HG02981 (cell line): ENCODE results near the gene VGF.

Source experiments
- ATAC-seq: cut with Tn5 transposase; IDR thresholded peaks from one replicate; pipeline ENCODE4 v1.9.1; 2021; ENCODE audit warnings: mild to moderate bottlenecking, moderate library complexity; ENCODE audit not compliant: unreplicated experiment

Gene VGF

DNA sequence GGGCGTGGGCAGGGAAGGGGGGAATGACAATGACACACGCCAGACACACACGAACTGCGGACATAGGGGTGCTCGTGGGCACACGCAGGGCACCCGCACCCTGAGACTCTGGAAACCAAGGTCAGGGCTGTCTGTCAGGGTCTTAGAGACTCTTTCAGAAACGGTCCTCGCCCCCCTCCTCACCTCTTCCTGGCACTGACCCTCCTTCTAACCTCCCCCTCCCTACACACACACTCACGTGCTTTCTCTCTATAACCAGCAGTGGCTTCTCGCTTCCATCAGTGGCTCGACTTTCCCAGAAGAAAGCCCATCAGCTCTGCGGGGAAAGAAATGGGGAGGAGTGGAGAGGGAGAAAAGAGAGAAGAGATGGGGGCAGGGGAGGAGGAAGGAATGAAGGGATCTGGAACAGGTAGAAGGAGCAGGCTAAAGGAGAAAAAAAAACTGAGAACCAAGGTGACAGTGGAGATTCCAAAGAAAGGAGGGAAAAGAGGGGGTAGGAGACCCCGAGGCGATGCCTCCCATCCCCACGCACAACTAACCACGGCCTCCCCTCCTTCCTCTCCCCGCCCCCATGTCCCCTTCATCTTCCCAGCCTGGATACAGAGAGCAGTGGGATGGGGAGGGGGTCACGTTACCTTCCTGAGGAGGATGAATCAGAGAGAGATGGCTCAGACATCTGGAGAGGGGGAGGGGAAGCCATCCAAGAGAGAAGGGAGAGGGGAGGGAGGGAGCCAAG, 1.7 kb upstream of the VGF start:
- ATAC-seq, result no peak

DNA sequence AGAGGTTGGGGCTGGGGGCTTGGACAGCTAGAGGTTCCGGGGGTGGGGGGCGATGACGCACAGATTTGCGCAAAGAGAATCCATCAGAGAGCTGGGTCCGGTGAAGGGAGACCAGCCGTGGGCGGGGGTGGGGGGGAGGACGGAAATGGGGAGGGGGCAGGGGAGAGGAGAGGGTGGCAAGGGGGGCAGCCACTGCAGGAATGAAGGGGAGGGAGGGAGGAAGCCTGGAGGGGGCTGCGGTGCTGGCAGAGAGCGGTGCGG, 1.2 kb upstream of the VGF start:
- no peak for ATAC-seq

DNA sequence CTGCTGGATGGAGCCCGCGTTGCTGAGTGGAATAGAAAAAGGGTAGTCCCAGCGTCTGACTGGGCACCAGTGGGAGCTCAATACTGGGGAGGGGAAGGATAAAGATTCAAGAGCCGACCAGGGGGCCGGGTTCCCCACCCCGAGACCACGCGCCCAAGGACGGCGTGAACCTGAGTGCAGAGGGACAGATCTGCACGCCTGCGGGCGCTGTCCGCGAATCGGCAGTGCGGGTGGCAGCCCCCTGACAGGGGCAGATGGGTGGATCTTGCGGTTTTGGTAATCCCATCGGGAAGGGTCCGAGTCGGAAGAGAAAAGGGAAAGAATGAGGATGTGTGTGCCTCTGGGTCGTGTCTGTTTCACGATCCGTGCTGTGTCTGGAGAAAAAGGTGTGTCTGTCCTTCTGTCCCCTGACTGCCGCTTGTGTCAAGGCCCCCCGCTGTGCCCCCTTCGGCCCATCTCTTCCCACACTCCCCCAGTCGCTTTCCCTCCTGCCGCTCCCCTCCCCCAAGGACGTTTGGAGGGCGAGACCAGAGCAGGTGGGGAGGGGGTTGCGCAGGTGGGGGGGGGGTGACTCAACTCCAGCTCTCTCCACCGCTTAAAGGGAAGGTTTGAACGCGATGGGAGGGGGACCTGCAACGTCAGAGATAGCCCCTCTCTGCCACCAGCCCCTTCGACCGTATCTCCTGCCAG, 734 bp upstream of the VGF start:
- no peak for ATAC-seq

DNA sequence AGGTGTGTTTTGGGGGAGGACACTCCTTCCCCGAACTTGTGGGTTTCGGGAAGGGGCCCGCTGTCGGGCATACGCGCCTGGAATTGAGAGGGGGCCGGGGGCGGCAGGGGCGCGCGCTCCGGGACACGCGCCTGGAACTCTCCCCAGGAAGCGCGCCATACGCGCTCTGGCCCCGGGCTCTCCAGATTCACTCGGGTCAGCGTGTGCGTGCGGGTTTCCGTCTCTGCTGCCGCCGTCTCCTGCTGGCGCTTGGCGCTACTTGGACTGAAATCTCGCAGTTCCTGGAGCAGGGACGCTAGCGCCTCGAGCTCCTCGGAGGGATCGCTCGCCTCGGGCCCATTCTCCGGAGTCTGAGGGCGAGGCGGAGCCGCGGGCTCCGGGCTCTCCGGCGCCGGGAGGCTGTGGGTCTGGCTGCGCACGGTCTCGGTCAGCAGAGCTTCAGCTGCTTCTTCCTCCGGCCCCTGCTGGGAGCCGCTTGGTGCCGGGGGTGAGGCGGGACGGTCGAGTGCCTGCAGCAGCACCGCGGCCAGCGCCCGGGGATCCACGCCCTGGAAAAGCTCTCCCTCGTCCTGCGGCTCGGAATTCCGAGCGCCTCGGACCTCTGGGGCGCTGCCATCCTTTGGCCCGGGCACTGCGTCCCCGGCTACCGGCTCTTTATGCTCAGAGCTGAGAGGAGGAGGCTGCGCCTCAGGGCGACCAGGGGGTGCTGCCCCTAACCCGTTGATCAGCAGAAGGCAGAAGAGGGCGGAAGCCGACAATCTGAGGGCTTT, 1.1 kb downstream of the VGF start:
- no peak for ATAC-seq

DNA sequence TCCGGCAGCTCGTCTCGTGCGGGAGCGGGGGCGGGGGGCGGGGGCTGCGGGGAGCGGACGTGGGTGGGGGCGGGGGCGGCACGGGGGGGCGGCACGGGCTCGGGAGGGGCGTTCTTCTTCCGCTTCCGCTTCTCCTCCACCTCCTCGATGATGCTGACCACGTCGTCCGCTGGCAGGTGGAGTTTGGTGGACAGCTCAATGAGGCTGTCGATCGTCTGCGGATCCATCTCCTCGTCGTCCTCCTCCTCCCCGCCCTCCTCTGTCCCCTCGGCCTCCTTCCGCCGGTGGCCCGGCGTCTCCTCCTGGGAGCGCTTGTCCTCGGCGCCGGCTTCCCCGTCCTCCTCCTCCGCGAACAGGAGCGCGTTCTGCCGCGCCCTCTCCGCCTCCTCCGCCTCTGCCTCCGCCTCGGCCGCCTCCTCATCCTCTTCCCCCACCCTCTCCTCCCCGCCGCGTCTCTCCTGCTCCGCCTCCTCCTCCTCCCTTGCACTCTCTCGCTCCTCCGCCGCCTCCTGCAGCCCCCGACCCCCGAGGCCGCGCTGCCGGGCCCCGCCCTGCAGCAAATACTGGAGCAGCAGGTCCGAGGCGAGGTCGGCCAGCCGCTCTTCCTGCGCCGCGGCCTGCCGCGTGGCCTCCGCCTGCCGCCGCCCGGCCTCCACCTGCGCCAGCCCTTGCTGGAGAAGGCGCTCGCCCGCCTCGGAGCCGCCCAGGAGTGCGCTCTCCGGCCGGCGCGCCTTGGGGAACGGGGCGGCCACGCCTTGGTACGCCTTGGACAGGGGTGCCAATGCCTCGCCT, 1.9 kb downstream of the VGF start:
- no peak for ATAC-seq

DNA sequence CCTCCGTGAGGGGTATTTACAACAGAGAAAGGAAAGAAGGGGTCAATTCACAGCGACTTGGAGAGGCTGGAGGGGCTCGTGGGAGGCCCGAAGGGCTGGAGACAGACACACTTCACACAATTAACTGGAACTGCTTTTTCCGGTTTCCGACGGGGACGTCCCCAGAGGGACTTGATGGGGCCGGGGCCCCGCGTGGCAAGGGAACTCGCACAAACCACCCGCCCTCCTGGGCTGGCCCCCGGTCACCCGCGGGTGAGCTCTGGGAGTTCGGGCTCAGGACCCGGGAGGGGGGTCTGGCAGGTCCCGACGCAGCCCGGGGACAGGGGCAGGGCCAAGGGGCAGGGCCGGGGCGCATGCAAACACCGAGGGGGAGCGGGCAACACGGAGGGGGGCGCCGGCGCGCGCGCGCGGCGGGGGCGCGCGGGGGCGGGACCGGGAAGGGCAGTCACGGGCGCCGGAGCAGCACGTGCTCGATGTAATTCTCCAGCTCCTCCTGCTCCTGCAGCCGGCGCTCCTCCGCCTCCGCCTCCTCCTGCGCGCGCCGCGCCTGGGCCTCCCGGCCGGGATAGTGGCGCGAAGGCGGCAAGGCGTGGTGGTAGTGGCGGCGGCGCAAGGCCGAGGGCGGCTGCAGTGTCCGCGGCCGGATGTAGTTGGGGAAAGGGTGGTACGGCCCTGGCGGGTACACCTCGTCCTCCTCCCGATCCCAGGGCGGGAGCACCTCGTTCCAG, 2.7 kb downstream of the VGF start:
- ATAC-seq, result no peak

DNA sequence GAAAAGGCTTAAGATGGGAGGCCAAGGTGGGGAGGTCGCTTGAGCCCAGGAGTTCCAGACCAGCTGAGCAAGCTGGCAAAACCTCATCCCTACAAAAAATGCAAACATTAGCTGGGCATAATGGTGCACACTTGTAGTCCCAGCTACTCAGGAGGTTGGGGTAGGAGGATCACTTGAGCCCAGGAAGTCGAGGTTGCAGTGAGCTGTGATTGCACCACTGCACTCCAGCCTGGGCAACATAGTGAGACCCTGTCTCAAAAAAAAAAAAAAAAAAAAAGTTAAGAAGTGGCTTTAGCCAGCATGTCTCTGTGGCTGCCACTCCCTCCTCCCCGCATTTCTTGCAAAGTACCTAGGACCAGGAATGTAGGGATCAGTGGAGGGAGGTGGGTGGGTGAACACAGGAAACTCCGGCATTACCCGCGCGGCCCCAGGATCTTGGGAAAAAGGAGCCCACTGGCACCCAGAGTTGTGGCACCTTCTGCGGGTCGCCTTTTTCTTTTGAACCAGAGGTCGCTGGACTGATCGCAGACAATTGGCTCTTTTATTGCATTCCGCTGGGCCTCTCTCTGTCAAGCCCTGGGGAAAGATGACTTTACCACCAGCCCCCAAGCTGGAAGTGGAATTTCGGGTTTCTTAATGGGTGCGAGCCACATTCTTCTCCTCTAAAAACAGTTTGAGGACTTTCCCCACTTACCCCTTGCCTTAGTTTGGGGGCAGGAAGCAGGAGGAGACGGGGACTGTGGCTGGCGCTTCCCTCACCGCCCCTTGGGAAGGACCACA, 3.5 kb downstream of the VGF start:
- no peak for ATAC-seq

DNA sequence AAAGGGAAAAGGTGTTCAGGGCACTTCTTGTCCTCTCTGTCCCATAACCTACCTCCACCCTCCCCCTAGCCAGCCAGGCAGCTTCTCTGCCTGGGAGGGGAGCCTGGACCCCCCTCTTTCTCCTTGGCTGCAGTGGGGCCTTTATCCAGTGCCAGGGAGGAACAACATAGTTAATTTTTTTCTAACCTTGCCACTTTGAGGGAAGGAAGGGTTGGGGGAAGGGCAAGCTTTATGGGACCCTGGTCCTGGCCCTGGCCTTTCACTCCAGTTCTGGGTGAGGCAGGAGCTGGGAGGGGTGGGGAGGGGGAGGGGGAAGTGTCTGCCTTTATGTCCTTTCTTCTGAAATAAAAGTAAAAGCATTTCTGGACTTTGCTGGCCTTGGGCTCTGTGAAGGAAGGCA, 4.5 kb downstream of the VGF start:
- no peak for ATAC-seq

DNA sequence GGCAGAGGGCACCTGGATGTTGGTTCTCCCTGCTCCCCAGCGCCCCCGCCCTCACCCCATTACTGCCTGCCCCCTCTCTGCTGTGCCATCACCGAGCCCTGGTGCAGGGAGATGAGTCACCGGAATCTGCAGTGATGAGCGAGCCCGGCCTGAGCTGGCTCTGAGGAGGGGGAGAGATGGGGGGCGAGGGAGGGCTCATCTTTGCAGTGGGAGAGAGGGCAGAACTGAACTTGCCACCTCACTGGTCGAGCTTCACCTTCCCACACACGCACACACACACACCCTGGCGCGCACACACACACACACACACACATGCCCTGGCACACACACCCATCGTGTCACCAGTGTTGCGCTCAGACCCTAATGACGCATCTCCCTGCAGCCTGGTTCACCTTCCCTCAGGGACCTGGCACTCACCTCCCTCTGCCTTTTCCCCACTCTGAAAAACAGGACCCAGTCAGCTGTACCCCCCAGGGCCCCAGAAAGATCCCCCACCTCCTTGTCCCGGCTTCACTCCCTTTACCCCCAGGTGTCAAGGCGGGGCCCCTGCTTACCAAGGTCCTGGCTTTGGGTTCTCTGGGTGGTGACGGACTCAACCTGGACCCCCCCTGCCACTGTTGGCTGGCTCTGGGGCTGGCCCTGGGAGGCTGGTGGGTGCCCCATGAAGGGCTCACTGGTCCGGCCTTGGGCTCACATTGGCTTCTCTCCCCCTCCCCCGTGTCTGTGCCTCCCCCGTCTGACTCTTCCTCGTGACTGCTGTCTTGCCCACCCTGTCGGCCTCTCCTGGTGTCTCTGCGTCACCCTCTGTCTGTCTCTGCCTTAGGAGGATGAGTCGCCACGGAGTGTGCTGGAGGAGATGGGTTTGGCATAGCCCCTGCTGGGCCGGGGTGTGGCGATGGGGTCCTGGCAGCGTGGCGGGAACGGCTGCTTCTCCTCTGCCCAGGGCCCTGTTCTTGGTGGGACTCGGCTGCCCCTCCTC, 5.4 kb downstream of the VGF start:
- no peak for ATAC-seq

DNA sequence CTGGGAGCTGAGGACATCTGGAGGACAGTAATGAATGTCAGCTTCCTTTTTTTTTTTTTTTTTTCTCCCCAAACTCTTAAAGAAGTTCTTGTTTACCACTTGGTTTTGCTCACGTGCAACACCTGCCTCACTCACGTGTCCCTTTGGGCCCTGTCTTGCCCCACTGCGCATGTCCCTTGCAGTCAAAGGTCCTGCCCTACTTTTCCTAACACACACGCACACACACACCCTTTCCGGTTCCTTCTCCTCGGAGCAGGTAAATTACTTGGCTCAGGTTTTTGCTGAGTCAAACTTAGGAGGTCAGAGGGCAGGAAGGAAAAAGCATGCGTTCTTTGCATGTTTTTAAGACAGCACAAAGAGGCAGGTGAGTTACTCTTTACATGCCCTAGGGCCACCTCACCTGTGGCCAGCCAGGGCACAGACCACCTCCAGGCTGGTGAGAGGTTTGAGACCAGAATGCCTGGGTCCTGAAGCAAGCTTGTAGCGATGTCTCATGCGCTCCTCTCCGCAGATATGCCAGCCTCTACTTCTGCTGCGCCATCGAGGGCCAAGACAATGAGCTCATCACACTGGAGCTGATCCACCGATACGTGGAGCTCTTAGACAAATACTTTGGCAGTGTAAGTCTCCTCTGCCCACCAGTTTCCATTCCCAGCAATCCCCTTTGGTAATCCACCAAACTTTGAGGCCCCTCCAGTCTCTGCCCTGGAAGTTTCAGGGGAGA, 8.3 kb downstream of the VGF start:
- no peak for ATAC-seq

DNA sequence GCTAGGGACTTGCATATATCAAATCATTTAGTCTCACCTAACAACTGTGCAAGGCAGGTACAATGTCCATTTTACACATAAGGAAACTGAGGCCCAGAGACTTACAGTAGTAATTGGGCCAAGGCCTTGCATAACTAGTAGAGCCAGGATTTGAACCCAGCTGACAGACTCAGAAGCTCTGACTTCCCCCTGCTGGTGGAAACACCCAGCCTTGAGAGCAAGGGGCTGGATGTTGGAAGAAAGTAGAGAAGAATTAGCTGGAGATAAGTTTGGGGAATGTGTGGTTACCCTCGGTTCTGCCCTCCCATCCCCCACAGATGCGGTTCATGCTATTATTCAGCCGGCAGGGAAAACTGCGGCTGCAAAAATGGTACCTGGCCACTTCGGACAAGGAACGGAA, 9.1 kb downstream of the VGF start:
- ATAC-seq, result no peak

DNA sequence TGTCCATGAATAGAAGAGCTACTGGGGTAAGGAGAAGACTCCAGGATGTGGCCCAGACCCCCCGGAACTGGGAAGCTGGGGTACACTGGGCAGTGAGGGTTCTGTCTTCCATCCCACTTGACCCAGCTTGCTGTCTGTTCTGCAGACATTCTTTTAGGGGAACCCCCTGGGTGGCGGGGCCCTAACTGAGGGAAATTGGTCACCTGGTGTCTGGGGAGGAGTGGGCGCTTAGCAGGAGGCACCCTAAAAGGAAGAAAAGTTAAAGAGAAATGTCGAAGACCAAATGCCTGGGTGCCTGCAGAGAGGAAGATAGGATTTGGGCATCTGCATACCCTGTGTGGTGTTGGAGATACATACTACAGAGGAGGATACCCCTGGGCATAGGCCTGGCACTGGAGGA, 10.1 kb downstream of the VGF start:
- no peak for ATAC-seq

DNA sequence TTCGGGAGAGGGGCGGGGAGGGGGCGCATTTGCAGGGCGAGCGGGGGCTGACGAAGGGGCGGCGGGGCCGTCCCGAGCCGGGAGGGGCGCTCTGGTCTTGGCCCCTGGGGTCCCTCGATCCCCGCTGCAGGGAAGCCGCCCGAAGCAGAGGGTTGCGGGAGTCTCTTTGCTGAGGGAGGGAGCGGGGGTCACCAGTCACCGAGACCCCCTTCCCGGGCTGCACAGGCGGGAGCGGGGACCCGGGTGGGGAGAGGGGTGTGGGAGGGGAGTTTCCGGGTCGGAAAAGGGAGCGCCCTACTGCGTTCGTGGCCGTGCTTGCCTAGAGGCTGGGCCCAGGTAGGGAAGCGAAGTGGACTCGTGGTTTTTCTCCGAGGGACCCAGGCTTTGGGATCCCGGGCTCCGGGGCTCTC, 10.7 kb downstream of the VGF start:
- peak; percentile 8 for ATAC-seq

DNA sequence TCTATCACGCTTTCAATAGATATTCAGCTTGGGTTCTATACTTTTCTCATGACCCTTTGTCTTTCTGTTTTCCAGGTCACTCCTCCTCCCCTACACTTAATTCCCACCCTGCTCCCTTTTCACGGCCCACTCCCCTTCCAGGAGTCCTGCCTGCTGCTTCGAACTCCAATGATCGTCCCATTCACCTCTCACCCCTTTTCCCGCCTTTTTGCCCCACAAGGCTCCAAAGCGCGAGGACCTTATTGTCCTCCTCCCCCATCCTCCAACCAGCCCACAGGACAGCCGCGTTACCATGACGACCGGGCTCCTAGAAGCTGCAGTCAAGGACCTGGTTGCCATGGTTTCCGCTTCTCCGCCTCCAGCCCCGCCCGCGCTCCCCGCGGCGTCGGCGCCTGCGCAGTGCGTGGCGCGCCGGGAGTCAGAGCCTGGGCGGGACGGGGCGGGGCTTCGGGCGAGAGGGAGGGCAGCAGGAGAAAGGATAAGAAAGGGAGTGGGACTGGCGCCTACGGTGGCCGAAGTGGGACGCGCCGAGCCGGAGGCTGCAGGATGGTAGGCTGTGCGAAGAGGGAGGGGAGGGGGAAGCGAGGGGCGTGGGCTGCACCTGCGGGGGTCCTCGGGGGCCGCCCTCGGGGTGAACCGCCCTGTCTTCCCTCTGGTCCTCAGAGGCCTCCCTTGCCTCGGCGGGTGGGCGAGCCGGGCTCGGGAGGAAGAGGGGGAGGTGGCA, 11.2 kb downstream of the VGF start, which contains the start of gene AP1S1:
Gene AP1S1 (plus strand): TSS at position 508 of the 724 bp plus-strand sequence. CDS start 39 bp downstream, at position 547.
- peak; percentile 74 for ATAC-seq

DNA sequence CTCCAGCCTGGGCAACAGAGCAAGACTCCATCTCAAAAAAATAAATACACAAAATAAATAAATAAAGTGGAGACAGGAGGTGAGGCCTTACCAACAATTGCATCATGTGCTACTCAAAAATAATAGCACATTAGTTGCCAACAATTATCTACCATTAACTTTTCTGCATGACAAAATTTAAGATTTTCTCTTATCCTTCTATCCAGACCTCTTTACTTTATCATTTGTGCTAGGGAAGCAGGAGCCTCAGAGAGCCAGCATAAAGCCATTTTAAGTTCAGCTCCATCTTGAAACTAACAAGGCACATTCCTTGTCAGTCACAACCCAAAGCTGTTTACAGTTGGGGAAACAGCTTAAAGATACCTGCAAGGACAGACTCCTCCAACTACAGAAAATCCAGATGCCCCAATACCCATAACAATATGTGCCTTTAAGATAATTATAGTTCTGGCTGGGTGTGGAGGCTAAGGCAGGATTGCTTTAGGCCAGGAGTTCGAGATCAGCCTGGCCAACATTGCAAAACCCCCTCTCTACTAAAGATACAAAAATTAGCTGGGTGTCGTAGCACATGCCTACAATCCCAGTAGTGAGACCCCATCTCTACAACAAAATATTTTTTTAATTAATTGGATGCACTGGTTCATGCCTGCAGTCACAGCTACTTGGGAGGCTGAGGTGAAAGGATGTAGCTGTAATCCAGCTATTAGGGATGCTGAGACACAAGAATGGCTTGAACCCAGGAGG, 13.3 kb downstream of the VGF start:
- no peak for ATAC-seq

DNA sequence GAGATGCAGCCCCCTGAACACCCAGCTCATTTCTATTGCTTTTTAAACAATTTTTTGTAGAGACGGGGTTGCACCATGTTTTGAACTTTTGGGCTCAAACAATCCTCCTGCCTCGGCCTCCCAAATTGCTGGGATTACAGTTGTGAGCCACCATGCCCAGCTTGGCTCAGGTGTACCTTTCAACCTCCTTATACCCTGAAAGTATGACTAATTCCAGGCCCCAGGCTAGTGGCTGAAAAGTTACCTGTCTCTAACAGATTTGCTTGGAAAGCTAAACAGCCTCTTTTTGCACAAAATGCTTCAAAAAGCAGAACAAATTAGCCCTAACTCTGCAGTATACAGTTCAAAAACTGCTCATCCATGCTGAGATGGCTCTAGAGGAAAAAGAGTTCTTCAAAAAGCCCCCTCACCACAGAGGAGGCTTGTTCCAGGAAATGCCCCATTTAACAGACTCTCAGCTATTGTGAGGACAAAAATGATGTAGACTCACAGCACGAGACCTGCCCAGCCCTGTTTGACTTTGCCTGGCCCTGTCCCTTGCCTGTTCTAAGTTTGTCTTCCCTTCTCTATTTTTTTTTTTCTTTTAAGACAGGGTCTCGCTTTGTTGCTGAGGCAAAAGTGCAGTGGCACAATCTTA, 24.5 kb downstream of the VGF start:
- ATAC-seq, result no peak
